Uterus (tissue), 2 donors: ENCODE data around the gene CHD3.

Experiments
- POLR2A ChIP-seq, 2 donors: fragments of 450-650 bp; IDR thresholded peaks; one replicate each; pipeline ENCODE4 v1.6.1; 2016; ENCODE audit warnings: antibody characterized with exemption in 2 of 2, mild to moderate bottlenecking in 1 of 2, moderate library complexity in 1 of 2
- TF ChIP-seq, protein P1 (sequence below), 4 experiments: fragments of 200-600 bp in 2 of 4; fragments of 450-650 bp in 2 of 4; sonication (generic) in 2 of 4; IDR thresholded peaks; one replicate each; pipeline ENCODE4 v1.5.1; 2016 to 2019; ENCODE audit warnings: antibody characterized with exemption in 4 of 4, mild to moderate bottlenecking in 2 of 4, moderate library complexity in 1 of 4

DNA sequence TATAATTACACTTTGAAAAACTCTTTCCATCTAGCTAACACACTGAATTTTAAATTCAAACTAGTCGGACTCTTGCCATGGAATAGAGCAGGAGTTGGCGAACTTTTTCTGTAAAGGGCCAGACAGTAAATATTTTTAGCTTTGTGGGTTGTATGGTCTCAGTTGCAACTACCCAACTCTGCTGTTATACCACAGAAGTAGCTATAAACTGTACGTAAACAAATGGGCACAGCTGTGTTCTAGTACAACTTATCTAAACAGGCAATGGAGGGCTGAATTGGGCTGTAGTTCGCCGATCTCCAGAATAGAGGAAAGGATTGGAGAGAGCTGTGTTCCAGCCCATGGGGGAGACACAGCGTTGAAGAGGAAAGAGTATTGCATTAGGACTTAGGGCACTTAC lies 52.2 kb downstream of the CHD3 start:
- TF ChIP-seq, protein P1, sequence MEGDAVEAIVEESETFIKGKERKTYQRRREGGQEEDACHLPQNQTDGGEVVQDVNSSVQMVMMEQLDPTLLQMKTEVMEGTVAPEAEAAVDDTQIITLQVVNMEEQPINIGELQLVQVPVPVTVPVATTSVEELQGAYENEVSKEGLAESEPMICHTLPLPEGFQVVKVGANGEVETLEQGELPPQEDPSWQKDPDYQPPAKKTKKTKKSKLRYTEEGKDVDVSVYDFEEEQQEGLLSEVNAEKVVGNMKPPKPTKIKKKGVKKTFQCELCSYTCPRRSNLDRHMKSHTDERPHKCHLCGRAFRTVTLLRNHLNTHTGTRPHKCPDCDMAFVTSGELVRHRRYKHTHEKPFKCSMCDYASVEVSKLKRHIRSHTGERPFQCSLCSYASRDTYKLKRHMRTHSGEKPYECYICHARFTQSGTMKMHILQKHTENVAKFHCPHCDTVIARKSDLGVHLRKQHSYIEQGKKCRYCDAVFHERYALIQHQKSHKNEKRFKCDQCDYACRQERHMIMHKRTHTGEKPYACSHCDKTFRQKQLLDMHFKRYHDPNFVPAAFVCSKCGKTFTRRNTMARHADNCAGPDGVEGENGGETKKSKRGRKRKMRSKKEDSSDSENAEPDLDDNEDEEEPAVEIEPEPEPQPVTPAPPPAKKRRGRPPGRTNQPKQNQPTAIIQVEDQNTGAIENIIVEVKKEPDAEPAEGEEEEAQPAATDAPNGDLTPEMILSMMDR (IDR thresholded peaks at IDR 0.05), result no peak
- TF ChIP-seq POLR2A (IDR thresholded peaks at IDR 0.05), result no peak
